Smooth muscle cell (in vitro differentiated cells): Measurements from ENCODE around the gene EI24. TPM values are rescaled to one million over a fixed set of nuclear protein-coding genes. Genes with fewer than 3 reads are reported as not detected.

Experiments
- DNase-seq: peaks from one replicate; lab custom pipeline; 2025; ENCODE audit not compliant: unreplicated experiment; lab: John Stamatoyannopoulos, UW
- H2AFZ ChIP-seq: fragments of 200-600 bp; sonication (generic); 2 replicates; pipeline ENCODE4 v1.6.0; 2016; ENCODE audit warnings: antibody characterized with exemption, low read depth, mild to moderate bottlenecking
- H3F3A ChIP-seq: fragments of 200-600 bp; sonication (generic); 2 replicates; pipeline ENCODE4 v1.6.0; 2017; ENCODE audit warnings: antibody characterized with exemption, low read depth
- H3K27ac ChIP-seq: fragments of 200-600 bp; sonication (generic); 2 replicates; pipeline ENCODE4 v1.5.1; 2016; ENCODE audit warnings: low read depth, mild to moderate bottlenecking
- H3K27me3 ChIP-seq: fragments of 200-600 bp; sonication (generic); 2 replicates; pipeline ENCODE4 v1.6.1; 2016; ENCODE audit warnings: low read depth, mild to moderate bottlenecking
- H3K36me3 ChIP-seq: fragments of 200-600 bp; sonication (generic); 2 replicates; pipeline ENCODE4 v1.5.1; 2016; ENCODE audit warnings: low read depth
- H3K4me1 ChIP-seq: fragments of 200-600 bp; sonication (generic); 2 replicates; pipeline ENCODE4 v1.5.1; 2016; ENCODE audit warnings: low read depth
- H3K4me2 ChIP-seq: fragments of 200-600 bp; sonication (generic); 2 replicates; pipeline ENCODE4 v1.6.0; 2016; ENCODE audit warnings: mild to moderate bottlenecking
- H3K4me3 ChIP-seq: fragments of 200-600 bp; sonication (generic); 2 replicates; pipeline ENCODE4 v1.5.1; 2016; ENCODE audit warnings: mild to moderate bottlenecking
- H3K79me2 ChIP-seq: fragments of 200-600 bp; sonication (generic); 2 replicates; pipeline ENCODE4 v1.6.0; 2016; ENCODE audit warnings: low read depth, mild to moderate bottlenecking
- H3K9ac ChIP-seq: fragments of 200-600 bp; sonication (generic); 2 replicates; pipeline ENCODE4 v1.6.0; 2016; ENCODE audit warnings: low read depth
- H3K9me3 ChIP-seq: fragments of 200-600 bp; sonication (generic); replicated peaks from 2 replicates; pipeline ENCODE4 v1.5.1; 2016; ENCODE audit warnings: low read depth
- H4K20me1 ChIP-seq: fragments of 200-600 bp; sonication (generic); 2 replicates; pipeline ENCODE4 v1.6.0; 2016; ENCODE audit warnings: low read depth
- CTCF ChIP-seq: fragments of 200-600 bp; sonication (generic); IDR thresholded peaks from 2 replicates; pipeline ENCODE4 v1.5.1; 2017; ENCODE audit warnings: borderline replicate concordance, mild to moderate bottlenecking, antibody characterized with exemption; ENCODE audit not compliant: insufficient read depth, poor library complexity, severe bottlenecking
- WGBS: methylation state at CpG from one replicate; pipeline ENCODE4 v1.1.7; 2016; ENCODE audit warnings: low lambda C conversion rate; 5-methylcytosine and 5-hydroxymethylcytosine counted together
- polyA plus RNA-seq: library from polyadenylated mRNA; unstranded; fragments of >200 nt; fragmentation: Nextera tagmentation; extraction: Ambion mirVana; gene quantifications from 2 replicates; pipeline ENCODE4 v1.2.1, GENCODE V29; 2016
- total RNA-seq: library from RNA; depleted of rRNA; stranded (reverse); fragments of >200 nt; gene quantifications from 2 replicates; pipeline ENCODE4 v1.2.3, GENCODE V29; 2014

EI24 gene
- total and polyA plus RNA-seq, 2 experiments from 2014 or later: 130 to 154 TPM

- no peak for TF ChIP-seq CTCF
- peaks cover 37% of the 10 kb centered on the region for H4K20me1 ChIP-seq
- H3K27me3 ChIP-seq: no peaks in the 10 kb centered on the region
Measured at GRCh38 chr11:125605417-125605816, 36.1 kb downstream of the EI24 start.

GRCh38 chr11:125609545-125609944, 40.3 kb downstream of the EI24 start:
- H3F3A ChIP-seq: no peaks in the 10 kb centered on the region
- H3K4me3 ChIP-seq: no peak overlapping the region
- H3K27ac ChIP-seq: no peak overlapping the region
- H3K4me2 ChIP-seq: no peak overlapping the region
- peaks cover 66% of the 10 kb centered on the region for H3K36me3 ChIP-seq
- H3K79me2 ChIP-seq: peaks cover 3% of the 10 kb centered on the region
- H3K27me3 ChIP-seq: no peaks in the 10 kb centered on the region
- no peak for DNase-seq
- no peak for TF ChIP-seq CTCF
- H3K9me3 ChIP-seq: no peaks in the 10 kb centered on the region
- 84% methylated on average over 7 of the region's 7 CpGs for WGBS
- peaks cover 9% of the 10 kb centered on the region for H4K20me1 ChIP-seq
- no peaks in the 10 kb centered on the region for H3K4me1 ChIP-seq
- no peak overlapping the region for H2AFZ ChIP-seq
- H3K9ac ChIP-seq: no peak overlapping the region

More at GRCh38 chr11:125605417-125605816, 36.1 kb downstream of the EI24 start:
- no peaks in the 10 kb centered on the region for H3K9me3 ChIP-seq
- H3K4me3 ChIP-seq: no peak overlapping the region
- H3K4me1 ChIP-seq: no peaks in the 10 kb centered on the region
- peaks cover 16% of the 10 kb centered on the region for H3K79me2 ChIP-seq
- H2AFZ ChIP-seq: no peak overlapping the region
- H3K36me3 ChIP-seq: peaks cover 72% of the 10 kb centered on the region
- no peak overlapping the region for H3K27ac ChIP-seq
- no peaks in the 10 kb centered on the region for H3F3A ChIP-seq
- no peak overlapping the region for H3K9ac ChIP-seq
- DNase-seq: no peak
- H3K4me2 ChIP-seq: no peak overlapping the region

DNA sequence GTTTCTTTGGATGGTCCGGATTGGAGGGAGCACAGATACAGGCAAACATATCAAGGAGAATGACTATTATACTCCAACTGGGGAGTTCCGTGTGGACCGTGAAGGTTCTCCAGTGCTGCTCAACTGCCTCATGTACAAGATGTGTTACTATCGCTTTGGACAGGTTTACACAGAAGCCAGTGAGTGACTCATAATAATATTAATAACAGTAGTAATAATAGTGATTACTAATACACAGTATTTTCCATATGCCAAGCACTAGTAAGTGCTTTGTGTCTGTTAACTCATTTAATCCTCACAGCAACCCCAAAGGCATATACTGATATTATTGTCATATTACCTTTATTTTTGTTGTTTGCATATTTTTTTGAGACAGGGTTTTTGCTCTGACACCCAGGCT, 49.1 kb downstream of the EI24 start:
- TF ChIP-seq CTCF: no peak
- H3K4me2 ChIP-seq: no peak overlapping the region
- no peaks in the 10 kb centered on the region for H3K27me3 ChIP-seq
- WGBS: 97% methylated on average over 4 of the region's 4 CpGs
- H4K20me1 ChIP-seq: no peaks in the 10 kb centered on the region
- H3K27ac ChIP-seq: no peak overlapping the region
- no peak overlapping the region for H3K4me3 ChIP-seq
- no peaks in the 10 kb centered on the region for H3K4me1 ChIP-seq
- H3F3A ChIP-seq: peaks cover 19% of the 10 kb centered on the region
- H3K79me2 ChIP-seq: no peaks in the 10 kb centered on the region
- H3K9me3 ChIP-seq: no peaks in the 10 kb centered on the region
- peaks cover 35% of the 10 kb centered on the region for H3K36me3 ChIP-seq
- H2AFZ ChIP-seq: no peak overlapping the region
- no peak for DNase-seq
- H3K9ac ChIP-seq: no peak overlapping the region

DNA sequence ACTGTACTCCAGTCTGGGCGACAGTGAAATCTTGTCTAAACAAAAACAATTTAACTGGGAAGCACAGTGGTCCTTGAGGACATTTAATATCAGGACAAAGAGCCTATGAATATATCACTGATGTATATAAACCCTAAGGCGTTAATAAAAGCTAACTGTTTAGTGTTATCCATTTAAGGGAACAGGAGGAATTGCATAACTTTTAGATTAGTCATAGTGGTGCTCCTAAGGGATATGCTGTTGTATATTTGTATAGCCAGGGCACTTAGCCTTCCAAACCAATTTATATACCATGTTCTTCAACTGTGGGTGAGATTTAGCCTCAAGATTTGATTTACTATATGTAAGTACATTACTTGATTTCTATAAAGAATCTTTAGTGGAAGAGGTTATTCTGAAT, 52.7 kb downstream of the EI24 start:
- H3K27me3 ChIP-seq: no peaks in the 10 kb centered on the region
- peak overlapping the region; percentile 30 for H3K27ac ChIP-seq
- H4K20me1 ChIP-seq: no peaks in the 10 kb centered on the region
- no peak for DNase-seq
- 76% methylated on average over 2 of the region's 2 CpGs for WGBS
- no peak overlapping the region for H2AFZ ChIP-seq
- peaks cover under 1% of the 10 kb centered on the region for H3K79me2 ChIP-seq
- H3K4me2 ChIP-seq: no peak overlapping the region
- H3K9me3 ChIP-seq: no peaks in the 10 kb centered on the region
- no peak for TF ChIP-seq CTCF
- peaks cover 5% of the 10 kb centered on the region for H3K4me1 ChIP-seq
- no peak overlapping the region for H3K4me3 ChIP-seq
- H3K36me3 ChIP-seq: peaks cover 25% of the 10 kb centered on the region
- no peak overlapping the region for H3K9ac ChIP-seq
- peaks cover 21% of the 10 kb centered on the region for H3F3A ChIP-seq
